Activated CD8-positive, alpha-beta memory T cell treated with anti-CD3 and anti-CD28 coated beads, Interleukin-2, amount 50 U/mL, for 24 hours (primary cell): Measurements from ENCODE around the gene ZDHHC14.
"Not testable (repeated sequence)": the region's sequence is repeated elsewhere in the genome, so short reads cannot be mapped to it uniquely, and the experiment has no call there.

Experiments
- DNase-seq: peaks from one replicate; pipeline ENCODE4 v3.0.0-alpha.2; 2020; ENCODE audit errors: extremely low read depth

Gene ZDHHC14

GRCh38 chr6:157406661-157407060 lies 25.7 kb downstream of the ZDHHC14 start:
- no peak for DNase-seq

- DNase-seq, result no peak
Measured at GRCh38 chr6:157407646-157408045, 26.7 kb downstream of the ZDHHC14 start.

- not testable (repeated sequence) for DNase-seq
Measured at GRCh38 chr6:157408427-157408826, 27.4 kb downstream of the ZDHHC14 start.

- no peak for DNase-seq
Measured at GRCh38 chr6:157410045-157410444, 29.1 kb downstream of the ZDHHC14 start.

GRCh38 chr6:157411368-157411767 lies 30.4 kb downstream of the ZDHHC14 start:
- no peak for DNase-seq

- no peak for DNase-seq
Measured at GRCh38 chr6:157412791-157413190, 31.8 kb downstream of the ZDHHC14 start.

GRCh38 chr6:157420497-157420896 lies 39.5 kb downstream of the ZDHHC14 start:
- no peak for DNase-seq

GRCh38 chr6:157424491-157425020 lies 43.6 kb downstream of the ZDHHC14 start:
- no peak for DNase-seq

- no peak for DNase-seq
Measured at GRCh38 chr6:157427969-157428368, 47.0 kb downstream of the ZDHHC14 start.

- DNase-seq, result peak; percentile 26
Measured at GRCh38 chr6:157428427-157429202, 47.6 kb downstream of the ZDHHC14 start.

GRCh38 chr6:157429248-157429647 lies 48.3 kb downstream of the ZDHHC14 start:
- no peak for DNase-seq

- DNase-seq, result no peak
Measured at GRCh38 chr6:157430834-157431233, 49.8 kb downstream of the ZDHHC14 start.

- no peak for DNase-seq
Measured at GRCh38 chr6:157432231-157432891, 51.4 kb downstream of the ZDHHC14 start.

- DNase-seq, result no peak
Measured at GRCh38 chr6:157432892-157433265, 51.9 kb downstream of the ZDHHC14 start.

- DNase-seq, result no peak
Measured at GRCh38 chr6:157433678-157434081, 52.7 kb downstream of the ZDHHC14 start.

GRCh38 chr6:157434349-157435033 lies 53.5 kb downstream of the ZDHHC14 start:
- no peak for DNase-seq

GRCh38 chr6:157436219-157436943 lies 55.4 kb downstream of the ZDHHC14 start:
- DNase-seq, result no peak

GRCh38 chr6:157436944-157437336 lies 56.0 kb downstream of the ZDHHC14 start:
- DNase-seq, result no peak

GRCh38 chr6:157438611-157439111 lies 57.7 kb downstream of the ZDHHC14 start:
- DNase-seq, result no peak

- no peak for DNase-seq
Measured at GRCh38 chr6:157440171-157440570, 59.2 kb downstream of the ZDHHC14 start.

- no peak for DNase-seq
Measured at GRCh38 chr6:157442291-157442690, 61.3 kb downstream of the ZDHHC14 start.
